Lower leg skin (tissue), 4 donors: ENCODE results near the gene AKIRIN1. TPM values are rescaled to one million over a fixed set of nuclear protein-coding genes. Genes with fewer than 3 reads are reported as not detected.
"Not testable (repeated sequence)": the region's sequence is repeated elsewhere in the genome, so short reads cannot be mapped to it uniquely, and the experiment has no call there.

Source experiments
- DNase-seq, 2 donors: peaks; one replicate each; pipeline ENCODE4 v3.0.0-alpha.2; 2019; ENCODE audit warnings: low spot score in 2 of 2
- H3K4me3 ChIP-seq: fragments of 200-600 bp; sonication (generic); 2 replicates; pipeline ENCODE4 v1.5.1; 2017; ENCODE audit warnings: mild to moderate bottlenecking, low read depth; ENCODE audit not compliant: poor library complexity, severe bottlenecking
- CTCF ChIP-seq, 3 donors: fragments of 450-650 bp; IDR thresholded peaks; one replicate each; pipeline ENCODE4 v1.5.1; 2016; ENCODE audit warnings: antibody characterized with exemption in 3 of 3, mild to moderate bottlenecking in 3 of 3, moderate library complexity in 2 of 3
- POLR2A ChIP-seq, 2 donors: fragments of 450-650 bp; IDR thresholded peaks; one replicate each; pipeline ENCODE4 v1.6.1; 2016 to 2017; ENCODE audit warnings: antibody characterized with exemption in 2 of 2, mild to moderate bottlenecking in 1 of 2, moderate library complexity in 1 of 2
- WGBS, 2 donors: methylation state at CpG; one replicate each; pipeline ENCODE4 v1.1.5; 2018; 5-methylcytosine and 5-hydroxymethylcytosine counted together
- intact Hi-C: fragments of 100-400 bp; cut with DNase I; formaldehyde crosslinking; loops from one replicate; pipeline ENCODE4 v1.15.0; 2023; ENCODE audit warnings: low total_unique reads
- total RNA-seq, 4 donors: library from RNA; depleted of rRNA; stranded (reverse); fragments of >200 nt; gene quantifications; one replicate each; pipeline ENCODE4 v1.1.0, GENCODE V29; 2016

AKIRIN1 gene
- total RNA-seq, 4 donors from 2014 or later = 22.3 to 36.8 (median 28.7) TPM

- no peak for TF ChIP-seq POLR2A (IDR thresholded peaks at IDR 0.05)
- TF ChIP-seq CTCF (IDR thresholded peaks at IDR 0.05) = no peak
- intact Hi-C loops = no loop called here
- H3K4me3 ChIP-seq = no peak overlapping the region
- 65 to 70% methylated on average over 13 of the region's 13 CpGs for WGBS, 2 donors
- no peak for DNase-seq
Measured at GRCh38 chr1:38973659-38974437, 17.2 kb upstream of the AKIRIN1 start.

GRCh38 chr1:38977399-38978244 is 13.5 kb upstream of the AKIRIN1 start:
- intact Hi-C loops, DNase-seq, H3K4me3 ChIP-seq: not testable (repeated sequence)
- 85 to 90% methylated on average over 11 to 12 of the region's 12 CpGs for WGBS, 2 donors

GRCh38 chr1:38978245-38978542 is 12.9 kb upstream of the AKIRIN1 start:
- WGBS, 2 donors = 92 to 95% methylated on average over 6 of the region's 6 CpGs
- H3K4me3 ChIP-seq, DNase-seq, intact Hi-C loops: not testable (repeated sequence)

- H3K4me3 ChIP-seq, intact Hi-C loops, DNase-seq: not testable (repeated sequence)
- 41 to 44% methylated on average over 1 of the region's 1 CpG for WGBS, 2 donors
Measured at GRCh38 chr1:38979380-38979779, 11.7 kb upstream of the AKIRIN1 start.

- no peak for DNase-seq
- no peak for TF ChIP-seq POLR2A (IDR thresholded peaks at IDR 0.05)
- TF ChIP-seq CTCF (IDR thresholded peaks at IDR 0.05) = no peak
- 40 to 72% methylated on average over 2 of the region's 2 CpGs for WGBS, 2 donors
- intact Hi-C loops = no loop called here
- no peak overlapping the region for H3K4me3 ChIP-seq
Measured at GRCh38 chr1:38989979-38990378, 1.1 kb upstream of the AKIRIN1 start.

- intact Hi-C loops = no loop called here
- no peak overlapping the region for H3K4me3 ChIP-seq
- TF ChIP-seq POLR2A (IDR thresholded peaks at IDR 0.05) = no peak
- DNase-seq = no peak
- 16 to 27% methylated on average over 5 of the region's 5 CpGs for WGBS, 2 donors
Measured at GRCh38 chr1:38990386-38990737, 714 bp upstream of the AKIRIN1 start.

- peak overlapping the region; percentile 97 for H3K4me3 ChIP-seq
- peak in 1 of 2 donors; percentile 89 for DNase-seq
- WGBS, 2 donors = 0 to 1% methylated on average over 29 to 30 of the region's 30 CpGs
- TF ChIP-seq CTCF (IDR thresholded peaks at IDR 0.05) (no peak), POLR2A (IDR thresholded peaks at IDR 0.05) (no peak)
- intact Hi-C loops = no loop called here
Measured at GRCh38 chr1:38991638-38992411, 749 bp downstream of the AKIRIN1 start.
